A549 (cell line): ENCODE data around the gene KCNN3.

ENCODE experiments used
- EP300 ChIP-seq, 2 experiments: fragments of >200 bp; sonication (Bioruptor Twin); formaldehyde crosslinking; IDR thresholded peaks; 2 replicates in 1 of 2; 3 replicates in 1 of 2; pipeline ENCODE4 v1.6.1; 2016 to 2017
- KDM1A ChIP-seq: fragments of 200-600 bp; sonication (generic); IDR thresholded peaks from 2 replicates; pipeline ENCODE4 v1.6.1; 2016; ENCODE audit warnings: low read depth, mild to moderate bottlenecking
- MYC ChIP-seq: IDR thresholded peaks from 2 replicates; pipeline ENCODE4 v1.6.1; 2012; ENCODE audit warnings: mild to moderate bottlenecking, inconsistent platforms, low read length, improper control_type of control experiment, borderline replicate concordance
- NFE2L2 ChIP-seq: fragments of 150-350 bp; conservative IDR thresholded peaks from 2 replicates; pipeline ENCODE4 v1.6.1; 2014; ENCODE audit warnings: low read length
- POLR2A ChIP-seq: IDR thresholded peaks from 2 replicates; pipeline ENCODE4 v1.6.1; 2012; ENCODE audit warnings: mild to moderate bottlenecking, low read length
- TF ChIP-seq, protein P1 (sequence below): fragments of >200 bp; sonication (Bioruptor Twin); formaldehyde crosslinking; IDR thresholded peaks from 3 replicates; pipeline ENCODE4 v1.5.1; 2016
- TF ChIP-seq, protein P2 (sequence below): IDR thresholded peaks from 2 replicates; pipeline ENCODE4 v1.6.1; 2012

DNA sequence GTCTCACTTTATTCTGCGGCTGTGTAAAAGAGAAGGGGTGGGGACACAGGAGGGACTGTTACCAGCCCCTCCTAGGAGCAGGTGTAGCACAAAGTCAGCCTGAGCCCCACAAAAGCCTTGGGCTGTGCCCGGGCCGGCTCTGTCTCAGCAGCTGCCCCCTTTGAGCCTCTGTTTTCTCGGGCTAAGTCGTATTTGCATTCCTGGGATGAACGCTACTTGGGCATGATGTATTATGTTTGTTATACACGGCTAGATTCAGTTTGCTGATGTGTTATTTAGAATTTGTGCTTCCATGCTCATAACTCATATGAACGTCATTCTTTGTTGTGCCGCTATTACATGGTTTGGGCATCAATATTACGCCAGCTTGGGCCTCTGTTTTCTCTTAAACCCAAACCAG, 47.8 kb downstream of the KCNN3 start:
- no peak for TF ChIP-seq EP300 (IDR thresholded peaks at IDR 0.05)
- TF ChIP-seq KDM1A, result no peak
- TF ChIP-seq, protein P1, sequence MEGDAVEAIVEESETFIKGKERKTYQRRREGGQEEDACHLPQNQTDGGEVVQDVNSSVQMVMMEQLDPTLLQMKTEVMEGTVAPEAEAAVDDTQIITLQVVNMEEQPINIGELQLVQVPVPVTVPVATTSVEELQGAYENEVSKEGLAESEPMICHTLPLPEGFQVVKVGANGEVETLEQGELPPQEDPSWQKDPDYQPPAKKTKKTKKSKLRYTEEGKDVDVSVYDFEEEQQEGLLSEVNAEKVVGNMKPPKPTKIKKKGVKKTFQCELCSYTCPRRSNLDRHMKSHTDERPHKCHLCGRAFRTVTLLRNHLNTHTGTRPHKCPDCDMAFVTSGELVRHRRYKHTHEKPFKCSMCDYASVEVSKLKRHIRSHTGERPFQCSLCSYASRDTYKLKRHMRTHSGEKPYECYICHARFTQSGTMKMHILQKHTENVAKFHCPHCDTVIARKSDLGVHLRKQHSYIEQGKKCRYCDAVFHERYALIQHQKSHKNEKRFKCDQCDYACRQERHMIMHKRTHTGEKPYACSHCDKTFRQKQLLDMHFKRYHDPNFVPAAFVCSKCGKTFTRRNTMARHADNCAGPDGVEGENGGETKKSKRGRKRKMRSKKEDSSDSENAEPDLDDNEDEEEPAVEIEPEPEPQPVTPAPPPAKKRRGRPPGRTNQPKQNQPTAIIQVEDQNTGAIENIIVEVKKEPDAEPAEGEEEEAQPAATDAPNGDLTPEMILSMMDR, result no peak
- TF ChIP-seq, protein P2, sequence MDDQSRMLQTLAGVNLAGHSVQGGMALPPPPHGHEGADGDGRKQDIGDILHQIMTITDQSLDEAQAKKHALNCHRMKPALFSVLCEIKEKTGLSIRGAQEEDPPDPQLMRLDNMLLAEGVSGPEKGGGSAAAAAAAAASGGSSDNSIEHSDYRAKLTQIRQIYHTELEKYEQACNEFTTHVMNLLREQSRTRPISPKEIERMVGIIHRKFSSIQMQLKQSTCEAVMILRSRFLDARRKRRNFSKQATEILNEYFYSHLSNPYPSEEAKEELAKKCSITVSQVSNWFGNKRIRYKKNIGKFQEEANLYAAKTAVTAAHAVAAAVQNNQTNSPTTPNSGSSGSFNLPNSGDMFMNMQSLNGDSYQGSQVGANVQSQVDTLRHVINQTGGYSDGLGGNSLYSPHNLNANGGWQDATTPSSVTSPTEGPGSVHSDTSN, result no peak
- no peak for TF ChIP-seq MYC
- TF ChIP-seq POLR2A, result no peak
- TF ChIP-seq NFE2L2, result no peak
